IMR-90 (cell line): ENCODE results near the gene EREG. TPM values are rescaled to one million over a fixed set of nuclear protein-coding genes. Genes with fewer than 3 reads are reported as not detected.

Experiments
- ATAC-seq: fragments of 200-7000 bp; cut with Tn5 transposase; 2 replicates; pipeline ENCODE4 v1.9.1; 2020; ENCODE audit warnings: low read depth, mild to moderate bottlenecking, moderate library complexity
- BruUV-seq: library from RNA; stranded (reverse); fragments of 400-500 nt; replicated peaks from 2 replicates; lab custom pipeline; 2021; lab: Mats Ljungman, UMichigan
- CTCF ChIA-PET: fragments of 300-600 bp; formaldehyde crosslinking; extraction: SDS; loops from one replicate; lab custom pipeline; 2021; ENCODE audit warnings: antibody characterized with exemption; lab: Yijun Ruan, JAX
- POLR2A ChIA-PET: fragments of 300-600 bp; sonication (Branson Sonifier 250); formaldehyde crosslinking; loops from one replicate; lab custom pipeline; 2022; ENCODE audit warnings: antibody characterized with exemption; ENCODE audit not compliant: unreplicated experiment; lab: Charles Lee
- DNase-seq: peaks from one replicate; pipeline ENCODE4 v3.0.0; 2013
- H2AFZ ChIP-seq: replicated peaks from 2 replicates; pipeline ENCODE3; 2013; ENCODE audit warnings: low read length, mild to moderate bottlenecking; ENCODE audit not compliant: poor library complexity
- H2AK5ac ChIP-seq: 2 replicates; pipeline ENCODE4 v1.6.1; 2013; ENCODE audit warnings: low read depth, low read length, inconsistent platforms
- H2AK9ac ChIP-seq: replicated peaks from 2 replicates; pipeline ENCODE3; 2013; ENCODE audit warnings: mild to moderate bottlenecking, low read depth, low read length, moderate library complexity; ENCODE audit not compliant: poor library complexity
- H2BK120ac ChIP-seq: 2 replicates; pipeline ENCODE4 v1.6.1; 2013; ENCODE audit warnings: low read depth, low read length, inconsistent platforms
- H2BK15ac ChIP-seq: 3 replicates; pipeline ENCODE4 v1.6.1; 2013; ENCODE audit warnings: low read depth, low read length, inconsistent platforms
- H2BK20ac ChIP-seq: 2 replicates; pipeline ENCODE4 v1.6.1; 2013; ENCODE audit warnings: low read depth, mild to moderate bottlenecking, inconsistent platforms, low read length, moderate library complexity
- H2BK5ac ChIP-seq: 2 replicates; pipeline ENCODE4 v1.6.1; 2013; ENCODE audit warnings: mild to moderate bottlenecking, low read depth, low read length, inconsistent platforms; ENCODE audit not compliant: poor library complexity, severe bottlenecking
- H3K14ac ChIP-seq: replicated peaks from 2 replicates; pipeline ENCODE4 v1.6.1; 2013; ENCODE audit warnings: low read depth, low read length, inconsistent platforms
- H3K18ac ChIP-seq: 2 replicates; pipeline ENCODE4 v1.6.1; 2013; ENCODE audit warnings: low read depth, low read length, control low read depth
- H3K23ac ChIP-seq: 2 replicates; pipeline ENCODE4 v1.6.1; 2013; ENCODE audit warnings: low read depth, low read length, inconsistent platforms
- H3K27ac ChIP-seq: 2 replicates; pipeline ENCODE4 v1.5.1; 2013; ENCODE audit warnings: mild to moderate bottlenecking, control low read depth, low read length; ENCODE audit not compliant: insufficient read depth
- H3K27me3 ChIP-seq: 2 replicates; pipeline ENCODE4 v1.6.1; 2013; ENCODE audit warnings: low read length; ENCODE audit not compliant: control insufficient read depth, insufficient read depth
- H3K36me3 ChIP-seq: 2 replicates; pipeline ENCODE4 v1.6.1; 2013; ENCODE audit warnings: low read length, mixed read lengths; ENCODE audit not compliant: control insufficient read depth, insufficient read depth
- H3K4ac ChIP-seq: 2 replicates; pipeline ENCODE4 v1.6.1; 2013; ENCODE audit warnings: low read depth, low read length, inconsistent platforms
- H3K4me1 ChIP-seq: 2 replicates; pipeline ENCODE4 v1.6.1; 2013; ENCODE audit warnings: low read length, mixed read lengths; ENCODE audit not compliant: control insufficient read depth, insufficient read depth
- H3K4me2 ChIP-seq: 2 replicates; pipeline ENCODE4 v1.6.1; 2013; ENCODE audit warnings: low read depth, mild to moderate bottlenecking, control low read depth, low read length, moderate library complexity
- H3K4me3 ChIP-seq: 2 replicates; pipeline ENCODE4 v1.5.1; 2013; ENCODE audit warnings: low read depth, mild to moderate bottlenecking, control low read depth, low read length, moderate library complexity; ENCODE audit not compliant: insufficient read depth
- H3K56ac ChIP-seq: 2 replicates; pipeline ENCODE4 v1.6.1; 2013; ENCODE audit warnings: low read length, inconsistent platforms; ENCODE audit not compliant: insufficient read depth; ENCODE audit errors: extremely low read depth
- H3K79me1 ChIP-seq, 2 experiments: 2 replicates each; pipeline ENCODE4 v1.6.1; 2013; ENCODE audit warnings: low read length in 2 of 2, inconsistent platforms in 1 of 2, low read depth in 1 of 2
- H3K9ac ChIP-seq: 2 replicates; pipeline ENCODE4 v1.6.1; 2013; ENCODE audit warnings: low read depth, low read length, control low read depth
- H3K9me1 ChIP-seq: 2 replicates; pipeline ENCODE4 v1.6.1; 2013; ENCODE audit warnings: low read length, inconsistent platforms; ENCODE audit not compliant: insufficient read depth
- H3K9me3 ChIP-seq: 2 replicates; pipeline ENCODE4 v1.6.1; 2013; ENCODE audit warnings: low read length; ENCODE audit not compliant: control insufficient read depth, insufficient read depth
- H4K20me1 ChIP-seq: 2 replicates; pipeline ENCODE4 v1.6.1; 2013; ENCODE audit warnings: low read length, inconsistent platforms; ENCODE audit not compliant: insufficient read depth
- H4K5ac ChIP-seq: 2 replicates; pipeline ENCODE4 v1.6.1; 2013; ENCODE audit warnings: mild to moderate bottlenecking, low read depth, low read length, control low read depth
- H4K8ac ChIP-seq, 2 experiments: 2 replicates each; pipeline ENCODE4 v1.6.1; 2013; ENCODE audit warnings: low read depth in 2 of 2, low read length in 2 of 2, control low read depth in 1 of 2, inconsistent platforms in 1 of 2
- H4K91ac ChIP-seq: 2 replicates; pipeline ENCODE4 v1.6.1; 2013; ENCODE audit warnings: low read depth, low read length, inconsistent platforms; ENCODE audit not compliant: insufficient read depth
- BHLHE40 ChIP-seq: fragments of 150-350 bp; IDR thresholded peaks from 2 replicates; pipeline ENCODE4 v1.6.1; 2016; ENCODE audit warnings: mild to moderate bottlenecking, low read depth, low read length
- CEBPB ChIP-seq: IDR thresholded peaks from 2 replicates; pipeline ENCODE4 v1.6.1; 2012; ENCODE audit warnings: low read depth, low read length, improper control_type of control experiment
- CHD1 ChIP-seq: IDR thresholded peaks from 2 replicates; pipeline ENCODE4 v1.6.1; 2012; ENCODE audit warnings: low read depth, low read length, improper control_type of control experiment
- ELK1 ChIP-seq: fragments of 150-350 bp; IDR thresholded peaks from 2 replicates; pipeline ENCODE4 v1.6.1; 2016; ENCODE audit warnings: low read depth, mild to moderate bottlenecking, low read length, moderate library complexity, borderline replicate concordance
- FOS ChIP-seq: fragments of 150-350 bp; IDR thresholded peaks from 2 replicates; pipeline ENCODE4 v1.6.1; 2016; ENCODE audit warnings: low read depth, low read length
- MAFK ChIP-seq: IDR thresholded peaks from 2 replicates; pipeline ENCODE4 v1.6.1; 2012; ENCODE audit warnings: low read depth, low read length, improper control_type of control experiment
- MAZ ChIP-seq: IDR thresholded peaks from 2 replicates; pipeline ENCODE4 v1.6.1; 2012; ENCODE audit warnings: low read depth, mild to moderate bottlenecking, low read length, improper control_type of control experiment, moderate library complexity, borderline replicate concordance
- MXI1 ChIP-seq: IDR thresholded peaks from 2 replicates; pipeline ENCODE4 v1.6.1; 2012; ENCODE audit warnings: low read depth, mild to moderate bottlenecking, low read length, moderate library complexity, borderline replicate concordance
- NFE2L2 ChIP-seq: fragments of 150-350 bp; IDR thresholded peaks from 2 replicates; pipeline ENCODE4 v1.6.1; 2016; ENCODE audit warnings: low read depth, mild to moderate bottlenecking, low read length
- POLR2A ChIP-seq: IDR thresholded peaks from 2 replicates; pipeline ENCODE4 v1.6.1; 2012; ENCODE audit warnings: mild to moderate bottlenecking, low read depth, low read length
- RAD21 ChIP-seq: IDR thresholded peaks from 2 replicates; pipeline ENCODE4 v1.6.1; 2012; ENCODE audit warnings: low read length, improper control_type of control experiment
- RCOR1 ChIP-seq: IDR thresholded peaks from 2 replicates; pipeline ENCODE4 v1.6.1; 2012; ENCODE audit warnings: mild to moderate bottlenecking, low read length, improper control_type of control experiment; ENCODE audit not compliant: insufficient replicate concordance
- RFX5 ChIP-seq: IDR thresholded peaks from 2 replicates; pipeline ENCODE4 v1.8.0; 2012; ENCODE audit warnings: low read depth, mild to moderate bottlenecking, low read length, moderate library complexity
- SMC3 ChIP-seq: fragments of 150-350 bp; IDR thresholded peaks from 2 replicates; pipeline ENCODE4 v1.6.1; 2016; ENCODE audit warnings: low read depth, mild to moderate bottlenecking, antibody characterized with exemption, low read length, moderate library complexity
- dilution Hi-C: fragments of 300-500 bp; cut with HindIII; formaldehyde crosslinking; loops from one replicate; pipeline ENCODE4 v1.14.3; 2018; ENCODE audit warnings: low sequenced_read_pairs; ENCODE audit not compliant: unreplicated experiment
- in situ Hi-C: fragments of 300-500 bp; cut with MboI; formaldehyde crosslinking; loops from 3 replicates; pipeline ENCODE4 v1.14.3; 2019; ENCODE audit warnings: low sequenced_read_pairs, inconsistent platforms, mixed read lengths
- intact Hi-C: fragments of 100-400 bp; cut with micrococcal nuclease; formaldehyde crosslinking; loops from 2 replicates; pipeline ENCODE4 v1.10.0; 2022
- polyA plus RNA-seq, 3 experiments: library from polyadenylated mRNA; depleted of rRNA; stranded (reverse); fragments of >200 nt; gene quantifications; 2 replicates each; pipeline ENCODE4 v1.2.3, GENCODE V29; 2012; ENCODE audit warnings: low replicate concordance in 1 of 3
- total RNA-seq: library from RNA; depleted of rRNA; stranded (reverse); fragments of >200 nt; gene quantifications from 2 replicates; pipeline ENCODE4 v1.2.3, GENCODE V29; 2012
- TF ChIP-seq, protein P1 (sequence below): fragments of 150-350 bp; IDR thresholded peaks from 2 replicates; pipeline ENCODE4 v1.6.1; 2017; ENCODE audit warnings: mild to moderate bottlenecking, antibody characterized with exemption, low read length, low read depth
- TF ChIP-seq, protein P2 (sequence below): conservative IDR thresholded peaks from 2 replicates; pipeline ENCODE4 v1.5.1; 2012; ENCODE audit warnings: mild to moderate bottlenecking, low read depth, low read length, improper control_type of control experiment

EREG gene
- total and polyA plus RNA-seq, 2 of the 4 experiments (the other 2 are of a cell fraction) = 0.26 to 0.36 TPM

DNA sequence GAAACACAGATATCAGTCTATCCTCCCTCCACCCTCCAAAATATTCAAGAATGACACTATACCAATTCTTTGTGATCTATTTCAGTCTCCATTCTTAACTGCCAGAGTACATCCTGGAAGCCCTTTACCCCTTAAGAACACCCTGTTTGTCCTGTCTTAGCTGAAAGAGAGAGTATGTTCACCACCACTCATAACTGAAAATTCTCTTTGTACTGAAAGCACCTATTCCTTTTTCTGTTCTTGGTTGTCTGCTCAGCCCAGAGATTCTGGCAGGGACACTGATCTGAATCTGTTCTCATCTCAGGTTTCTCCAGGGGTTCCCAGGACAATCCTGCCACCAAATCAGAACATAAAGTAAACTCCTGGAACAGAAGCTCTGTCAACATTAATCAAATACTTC lies 25.4 kb upstream of the EREG start:
- Histone ChIP-seq H3K14ac (no peak overlapping the region), H2BK15ac (no peak overlapping the region), H2BK5ac (no peak overlapping the region), H3K4me1 (no peaks in the 10 kb centered on the region), H3K56ac (no peak overlapping the region), H2AFZ (no peak overlapping the region), H4K5ac (no peak overlapping the region), H4K8ac (no peak overlapping the region), H3K4ac (no peak overlapping the region), H3K27ac (no peak overlapping the region), H2BK120ac (no peak overlapping the region), H3K9me3 (peaks cover 6% of the 10 kb centered on the region), H3K4me3 (no peak overlapping the region), H3K9ac (no peak overlapping the region), H2BK20ac (no peak overlapping the region), H2AK5ac (no peak overlapping the region), H3K36me3 (no peaks in the 10 kb centered on the region), H3K79me1 (no peaks in the 10 kb centered on the region), H3K9me1 (no peaks in the 10 kb centered on the region), H3K23ac (no peak overlapping the region), H2AK9ac (no peak overlapping the region), H4K20me1 (no peaks in the 10 kb centered on the region), H3K27me3 (no peaks in the 10 kb centered on the region), H3K4me2 (no peak overlapping the region), H4K91ac (no peak overlapping the region), H3K18ac (peak overlapping the region; percentile 5; the same call in 1 of the 2 replicates)
- DNase-seq = no peak
- dilution Hi-C loops = no loop called here
- TF ChIP-seq MAFK (no peak), RFX5 (no peak), CEBPB (no peak), POLR2A (no peak), MAZ (no peak), RAD21 (no peak), ELK1 (no peak), SMC3 (no peak), NFE2L2 (no peak), FOS (no peak), BHLHE40 (no peak), RCOR1 (no peak), MXI1 (no peak), CHD1 (no peak)
- TF ChIP-seq, protein P1, sequence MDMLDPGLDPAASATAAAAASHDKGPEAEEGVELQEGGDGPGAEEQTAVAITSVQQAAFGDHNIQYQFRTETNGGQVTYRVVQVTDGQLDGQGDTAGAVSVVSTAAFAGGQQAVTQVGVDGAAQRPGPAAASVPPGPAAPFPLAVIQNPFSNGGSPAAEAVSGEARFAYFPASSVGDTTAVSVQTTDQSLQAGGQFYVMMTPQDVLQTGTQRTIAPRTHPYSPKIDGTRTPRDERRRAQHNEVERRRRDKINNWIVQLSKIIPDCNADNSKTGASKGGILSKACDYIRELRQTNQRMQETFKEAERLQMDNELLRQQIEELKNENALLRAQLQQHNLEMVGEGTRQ = no peak
- TF ChIP-seq, protein P2, sequence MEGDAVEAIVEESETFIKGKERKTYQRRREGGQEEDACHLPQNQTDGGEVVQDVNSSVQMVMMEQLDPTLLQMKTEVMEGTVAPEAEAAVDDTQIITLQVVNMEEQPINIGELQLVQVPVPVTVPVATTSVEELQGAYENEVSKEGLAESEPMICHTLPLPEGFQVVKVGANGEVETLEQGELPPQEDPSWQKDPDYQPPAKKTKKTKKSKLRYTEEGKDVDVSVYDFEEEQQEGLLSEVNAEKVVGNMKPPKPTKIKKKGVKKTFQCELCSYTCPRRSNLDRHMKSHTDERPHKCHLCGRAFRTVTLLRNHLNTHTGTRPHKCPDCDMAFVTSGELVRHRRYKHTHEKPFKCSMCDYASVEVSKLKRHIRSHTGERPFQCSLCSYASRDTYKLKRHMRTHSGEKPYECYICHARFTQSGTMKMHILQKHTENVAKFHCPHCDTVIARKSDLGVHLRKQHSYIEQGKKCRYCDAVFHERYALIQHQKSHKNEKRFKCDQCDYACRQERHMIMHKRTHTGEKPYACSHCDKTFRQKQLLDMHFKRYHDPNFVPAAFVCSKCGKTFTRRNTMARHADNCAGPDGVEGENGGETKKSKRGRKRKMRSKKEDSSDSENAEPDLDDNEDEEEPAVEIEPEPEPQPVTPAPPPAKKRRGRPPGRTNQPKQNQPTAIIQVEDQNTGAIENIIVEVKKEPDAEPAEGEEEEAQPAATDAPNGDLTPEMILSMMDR = no peak
- ChIA-PET CTCF (interaction anchor here (0.7 to 1.6 kb wide), 3 partner anchors 13 to 336 kb away, joined by 3 to 4 read pairs (median 3); no protein-coding TSS in a partner anchor), POLR2A (no interaction called here)
- no TSS peak for BruUV-seq
- in situ Hi-C loops = loop anchor here (10.0 to 25.0 kb wide), 2 partner anchors 475 to 1148 kb away; no protein-coding TSS in a partner anchor
- intact Hi-C loops = no loop called here
- no peak for ATAC-seq
